ENCODE data around the gene RNF130.

DNA sequence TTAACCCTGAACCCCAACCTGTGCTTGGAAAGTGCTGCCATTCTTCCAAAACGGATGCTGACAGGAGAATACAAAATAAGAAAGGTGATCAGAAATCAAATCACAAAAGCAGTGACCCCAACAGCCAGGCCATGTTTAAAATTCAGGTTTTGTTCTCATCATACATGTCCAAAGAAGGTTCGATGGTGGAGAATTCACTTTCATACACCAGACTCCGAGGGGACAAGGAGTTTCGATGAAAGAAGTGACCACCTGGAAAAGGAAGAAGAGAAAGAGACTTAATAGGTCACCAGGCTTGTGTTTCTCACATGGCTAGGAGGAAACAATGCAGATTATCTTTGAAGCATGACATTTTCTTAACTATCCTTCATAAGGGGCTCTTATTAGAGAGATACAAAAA is 151.4 kb downstream of the RNF130 start:
- TF ChIP-seq, protein P1, sequence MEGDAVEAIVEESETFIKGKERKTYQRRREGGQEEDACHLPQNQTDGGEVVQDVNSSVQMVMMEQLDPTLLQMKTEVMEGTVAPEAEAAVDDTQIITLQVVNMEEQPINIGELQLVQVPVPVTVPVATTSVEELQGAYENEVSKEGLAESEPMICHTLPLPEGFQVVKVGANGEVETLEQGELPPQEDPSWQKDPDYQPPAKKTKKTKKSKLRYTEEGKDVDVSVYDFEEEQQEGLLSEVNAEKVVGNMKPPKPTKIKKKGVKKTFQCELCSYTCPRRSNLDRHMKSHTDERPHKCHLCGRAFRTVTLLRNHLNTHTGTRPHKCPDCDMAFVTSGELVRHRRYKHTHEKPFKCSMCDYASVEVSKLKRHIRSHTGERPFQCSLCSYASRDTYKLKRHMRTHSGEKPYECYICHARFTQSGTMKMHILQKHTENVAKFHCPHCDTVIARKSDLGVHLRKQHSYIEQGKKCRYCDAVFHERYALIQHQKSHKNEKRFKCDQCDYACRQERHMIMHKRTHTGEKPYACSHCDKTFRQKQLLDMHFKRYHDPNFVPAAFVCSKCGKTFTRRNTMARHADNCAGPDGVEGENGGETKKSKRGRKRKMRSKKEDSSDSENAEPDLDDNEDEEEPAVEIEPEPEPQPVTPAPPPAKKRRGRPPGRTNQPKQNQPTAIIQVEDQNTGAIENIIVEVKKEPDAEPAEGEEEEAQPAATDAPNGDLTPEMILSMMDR (CRISPR knock-in tag; IDR thresholded peaks at IDR 0.05): no peak
- TF ChIP-seq NFYB (CRISPR knock-in tag; IDR thresholded peaks at IDR 0.05) (no peak), HDAC6 (IDR thresholded peaks at IDR 0.05; ENCODE audit: low read depth, low read length) (no peak), ZBTB8A (CRISPR knock-in tag; IDR thresholded peaks at IDR 0.05; ENCODE audit: borderline replicate concordance, low read depth) (no peak), TCF12 (IDR thresholded peaks at IDR 0.05) (no peak), TCF12 (CRISPR knock-in tag; IDR thresholded peaks at IDR 0.05) (no peak), MZF1 (CRISPR knock-in tag; IDR thresholded peaks at IDR 0.05; ENCODE audit: borderline replicate concordance) (no peak), CHD2 (IDR thresholded peaks at IDR 0.05; ENCODE audit: low read depth, low read length) (no peak), ATF7 (IDR thresholded peaks at IDR 0.05) (no peak), ATF7 (CRISPR knock-in tag; IDR thresholded peaks at IDR 0.05) (no peak)
- TF ChIP-seq, protein P2, sequence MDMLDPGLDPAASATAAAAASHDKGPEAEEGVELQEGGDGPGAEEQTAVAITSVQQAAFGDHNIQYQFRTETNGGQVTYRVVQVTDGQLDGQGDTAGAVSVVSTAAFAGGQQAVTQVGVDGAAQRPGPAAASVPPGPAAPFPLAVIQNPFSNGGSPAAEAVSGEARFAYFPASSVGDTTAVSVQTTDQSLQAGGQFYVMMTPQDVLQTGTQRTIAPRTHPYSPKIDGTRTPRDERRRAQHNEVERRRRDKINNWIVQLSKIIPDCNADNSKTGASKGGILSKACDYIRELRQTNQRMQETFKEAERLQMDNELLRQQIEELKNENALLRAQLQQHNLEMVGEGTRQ (IDR thresholded peaks at IDR 0.05; ENCODE audit: low read depth, low read length): no peak
- TF ChIP-seq, protein P2 (CRISPR knock-in tag; IDR thresholded peaks at IDR 0.05; ENCODE audit: borderline replicate concordance): no peak
- TF ChIP-seq, protein P3, sequence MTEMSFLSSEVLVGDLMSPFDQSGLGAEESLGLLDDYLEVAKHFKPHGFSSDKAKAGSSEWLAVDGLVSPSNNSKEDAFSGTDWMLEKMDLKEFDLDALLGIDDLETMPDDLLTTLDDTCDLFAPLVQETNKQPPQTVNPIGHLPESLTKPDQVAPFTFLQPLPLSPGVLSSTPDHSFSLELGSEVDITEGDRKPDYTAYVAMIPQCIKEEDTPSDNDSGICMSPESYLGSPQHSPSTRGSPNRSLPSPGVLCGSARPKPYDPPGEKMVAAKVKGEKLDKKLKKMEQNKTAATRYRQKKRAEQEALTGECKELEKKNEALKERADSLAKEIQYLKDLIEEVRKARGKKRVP (CRISPR knock-in tag; IDR thresholded peaks at IDR 0.05): no peak
- TF ChIP-seq, protein P4, sequence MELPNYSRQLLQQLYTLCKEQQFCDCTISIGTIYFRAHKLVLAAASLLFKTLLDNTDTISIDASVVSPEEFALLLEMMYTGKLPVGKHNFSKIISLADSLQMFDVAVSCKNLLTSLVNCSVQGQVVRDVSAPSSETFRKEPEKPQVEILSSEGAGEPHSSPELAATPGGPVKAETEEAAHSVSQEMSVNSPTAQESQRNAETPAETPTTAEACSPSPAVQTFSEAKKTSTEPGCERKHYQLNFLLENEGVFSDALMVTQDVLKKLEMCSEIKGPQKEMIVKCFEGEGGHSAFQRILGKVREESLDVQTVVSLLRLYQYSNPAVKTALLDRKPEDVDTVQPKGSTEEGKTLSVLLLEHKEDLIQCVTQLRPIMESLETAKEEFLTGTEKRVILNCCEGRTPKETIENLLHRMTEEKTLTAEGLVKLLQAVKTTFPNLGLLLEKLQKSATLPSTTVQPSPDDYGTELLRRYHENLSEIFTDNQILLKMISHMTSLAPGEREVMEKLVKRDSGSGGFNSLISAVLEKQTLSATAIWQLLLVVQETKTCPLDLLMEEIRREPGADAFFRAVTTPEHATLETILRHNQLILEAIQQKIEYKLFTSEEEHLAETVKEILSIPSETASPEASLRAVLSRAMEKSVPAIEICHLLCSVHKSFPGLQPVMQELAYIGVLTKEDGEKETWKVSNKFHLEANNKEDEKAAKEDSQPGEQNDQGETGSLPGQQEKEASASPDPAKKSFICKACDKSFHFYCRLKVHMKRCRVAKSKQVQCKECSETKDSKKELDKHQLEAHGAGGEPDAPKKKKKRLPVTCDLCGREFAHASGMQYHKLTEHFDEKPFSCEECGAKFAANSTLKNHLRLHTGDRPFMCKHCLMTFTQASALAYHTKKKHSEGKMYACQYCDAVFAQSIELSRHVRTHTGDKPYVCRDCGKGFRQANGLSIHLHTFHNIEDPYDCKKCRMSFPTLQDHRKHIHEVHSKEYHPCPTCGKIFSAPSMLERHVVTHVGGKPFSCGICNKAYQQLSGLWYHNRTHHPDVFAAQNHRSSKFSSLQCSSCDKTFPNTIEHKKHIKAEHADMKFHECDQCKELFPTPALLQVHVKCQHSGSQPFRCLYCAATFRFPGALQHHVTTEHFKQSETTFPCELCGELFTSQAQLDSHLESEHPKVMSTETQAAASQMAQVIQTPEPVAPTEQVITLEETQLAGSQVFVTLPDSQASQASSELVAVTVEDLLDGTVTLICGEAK (IDR thresholded peaks at IDR 0.05): no peak
- TF ChIP-seq, protein P4 (CRISPR knock-in tag; IDR thresholded peaks at IDR 0.05): no peak
- TF ChIP-seq, protein P5, sequence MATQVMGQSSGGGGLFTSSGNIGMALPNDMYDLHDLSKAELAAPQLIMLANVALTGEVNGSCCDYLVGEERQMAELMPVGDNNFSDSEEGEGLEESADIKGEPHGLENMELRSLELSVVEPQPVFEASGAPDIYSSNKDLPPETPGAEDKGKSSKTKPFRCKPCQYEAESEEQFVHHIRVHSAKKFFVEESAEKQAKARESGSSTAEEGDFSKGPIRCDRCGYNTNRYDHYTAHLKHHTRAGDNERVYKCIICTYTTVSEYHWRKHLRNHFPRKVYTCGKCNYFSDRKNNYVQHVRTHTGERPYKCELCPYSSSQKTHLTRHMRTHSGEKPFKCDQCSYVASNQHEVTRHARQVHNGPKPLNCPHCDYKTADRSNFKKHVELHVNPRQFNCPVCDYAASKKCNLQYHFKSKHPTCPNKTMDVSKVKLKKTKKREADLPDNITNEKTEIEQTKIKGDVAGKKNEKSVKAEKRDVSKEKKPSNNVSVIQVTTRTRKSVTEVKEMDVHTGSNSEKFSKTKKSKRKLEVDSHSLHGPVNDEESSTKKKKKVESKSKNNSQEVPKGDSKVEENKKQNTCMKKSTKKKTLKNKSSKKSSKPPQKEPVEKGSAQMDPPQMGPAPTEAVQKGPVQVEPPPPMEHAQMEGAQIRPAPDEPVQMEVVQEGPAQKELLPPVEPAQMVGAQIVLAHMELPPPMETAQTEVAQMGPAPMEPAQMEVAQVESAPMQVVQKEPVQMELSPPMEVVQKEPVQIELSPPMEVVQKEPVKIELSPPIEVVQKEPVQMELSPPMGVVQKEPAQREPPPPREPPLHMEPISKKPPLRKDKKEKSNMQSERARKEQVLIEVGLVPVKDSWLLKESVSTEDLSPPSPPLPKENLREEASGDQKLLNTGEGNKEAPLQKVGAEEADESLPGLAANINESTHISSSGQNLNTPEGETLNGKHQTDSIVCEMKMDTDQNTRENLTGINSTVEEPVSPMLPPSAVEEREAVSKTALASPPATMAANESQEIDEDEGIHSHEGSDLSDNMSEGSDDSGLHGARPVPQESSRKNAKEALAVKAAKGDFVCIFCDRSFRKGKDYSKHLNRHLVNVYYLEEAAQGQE (IDR thresholded peaks at IDR 0.05; ENCODE audit: borderline replicate concordance in 1 of 2, low read depth in 1 of 2, low read length in 2 of 2): no peak
